ENCODE measurements around the gene ARHGDIB.

ARHGDIB gene

DNA sequence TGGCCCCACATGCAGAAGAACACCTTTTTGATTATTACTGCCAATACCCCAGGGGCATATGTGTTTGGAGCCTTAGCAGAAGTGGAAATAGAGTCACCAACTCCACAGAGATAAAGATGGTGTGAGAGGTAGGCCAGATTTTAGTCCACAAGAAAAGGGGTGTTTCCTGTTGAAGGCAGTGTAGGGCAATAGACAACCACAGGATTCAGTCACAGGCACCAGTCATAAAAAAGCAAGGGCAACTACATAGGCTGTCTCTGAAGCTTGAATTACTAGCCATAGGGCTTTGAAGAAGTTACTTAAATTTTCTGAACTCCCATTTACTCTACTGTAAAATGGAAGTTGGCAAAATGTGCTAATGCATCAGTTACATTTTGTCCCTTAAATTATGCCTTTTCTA lies 41.9 kb downstream of the ARHGDIB start:
- no peak overlapping the region for H3K4me3 ChIP-seq (ENCODE audit: low read length)
- no peak for DNase-seq (ENCODE audit: low read depth)
- TF ChIP-seq, protein P1, sequence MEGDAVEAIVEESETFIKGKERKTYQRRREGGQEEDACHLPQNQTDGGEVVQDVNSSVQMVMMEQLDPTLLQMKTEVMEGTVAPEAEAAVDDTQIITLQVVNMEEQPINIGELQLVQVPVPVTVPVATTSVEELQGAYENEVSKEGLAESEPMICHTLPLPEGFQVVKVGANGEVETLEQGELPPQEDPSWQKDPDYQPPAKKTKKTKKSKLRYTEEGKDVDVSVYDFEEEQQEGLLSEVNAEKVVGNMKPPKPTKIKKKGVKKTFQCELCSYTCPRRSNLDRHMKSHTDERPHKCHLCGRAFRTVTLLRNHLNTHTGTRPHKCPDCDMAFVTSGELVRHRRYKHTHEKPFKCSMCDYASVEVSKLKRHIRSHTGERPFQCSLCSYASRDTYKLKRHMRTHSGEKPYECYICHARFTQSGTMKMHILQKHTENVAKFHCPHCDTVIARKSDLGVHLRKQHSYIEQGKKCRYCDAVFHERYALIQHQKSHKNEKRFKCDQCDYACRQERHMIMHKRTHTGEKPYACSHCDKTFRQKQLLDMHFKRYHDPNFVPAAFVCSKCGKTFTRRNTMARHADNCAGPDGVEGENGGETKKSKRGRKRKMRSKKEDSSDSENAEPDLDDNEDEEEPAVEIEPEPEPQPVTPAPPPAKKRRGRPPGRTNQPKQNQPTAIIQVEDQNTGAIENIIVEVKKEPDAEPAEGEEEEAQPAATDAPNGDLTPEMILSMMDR (IDR thresholded peaks at IDR 0.05; ENCODE audit: insufficient read depth, low read depth, low read length, missing control alignments) = no peak

DNA sequence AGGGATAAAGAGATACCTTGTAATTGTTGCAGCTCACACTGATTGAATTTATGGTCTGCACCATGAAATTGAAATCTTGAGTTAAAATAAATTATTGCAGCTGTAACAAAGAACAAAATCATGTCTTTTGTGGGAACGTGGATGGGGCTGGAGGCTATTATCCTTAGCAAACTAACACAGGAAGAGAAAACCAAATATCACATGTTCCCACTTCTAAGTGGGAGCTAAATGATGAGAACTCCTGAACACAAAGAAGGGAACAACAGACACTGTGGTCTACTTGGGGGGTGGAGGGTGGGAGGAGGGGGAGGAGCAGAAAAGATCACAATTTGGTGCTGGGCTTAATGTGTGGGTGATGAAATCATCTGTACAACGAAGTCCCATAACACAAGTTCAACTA lies 45.7 kb downstream of the ARHGDIB start:
- no peak overlapping the region for H3K4me3 ChIP-seq (ENCODE audit: low read length)
- TF ChIP-seq, protein P1 (IDR thresholded peaks at IDR 0.05; ENCODE audit: insufficient read depth, low read depth, low read length, missing control alignments) = no peak
- no peak for DNase-seq (ENCODE audit: low read depth)

- DNase-seq (ENCODE audit: low read depth) = peak; percentile 82
- no peak overlapping the region for H3K4me3 ChIP-seq (ENCODE audit: low read length)
Measured at GRCh38 chr12:14913381-14913781, 48.0 kb downstream of the ARHGDIB start.

GRCh38 chr12:14911131-14911530 lies 50.3 kb downstream of the ARHGDIB start:
- TF ChIP-seq, protein P1 (IDR thresholded peaks at IDR 0.05; ENCODE audit: insufficient read depth, low read depth, low read length, missing control alignments) = no peak
- no peak for DNase-seq (ENCODE audit: low read depth)
- H3K4me3 ChIP-seq (ENCODE audit: low read length) = no peak overlapping the region

More at GRCh38 chr12:14913381-14913781, 48.0 kb downstream of the ARHGDIB start:
- TF ChIP-seq, protein P1 (IDR thresholded peaks at IDR 0.05; ENCODE audit: insufficient read depth, low read depth, low read length, missing control alignments) = no peak

DNA sequence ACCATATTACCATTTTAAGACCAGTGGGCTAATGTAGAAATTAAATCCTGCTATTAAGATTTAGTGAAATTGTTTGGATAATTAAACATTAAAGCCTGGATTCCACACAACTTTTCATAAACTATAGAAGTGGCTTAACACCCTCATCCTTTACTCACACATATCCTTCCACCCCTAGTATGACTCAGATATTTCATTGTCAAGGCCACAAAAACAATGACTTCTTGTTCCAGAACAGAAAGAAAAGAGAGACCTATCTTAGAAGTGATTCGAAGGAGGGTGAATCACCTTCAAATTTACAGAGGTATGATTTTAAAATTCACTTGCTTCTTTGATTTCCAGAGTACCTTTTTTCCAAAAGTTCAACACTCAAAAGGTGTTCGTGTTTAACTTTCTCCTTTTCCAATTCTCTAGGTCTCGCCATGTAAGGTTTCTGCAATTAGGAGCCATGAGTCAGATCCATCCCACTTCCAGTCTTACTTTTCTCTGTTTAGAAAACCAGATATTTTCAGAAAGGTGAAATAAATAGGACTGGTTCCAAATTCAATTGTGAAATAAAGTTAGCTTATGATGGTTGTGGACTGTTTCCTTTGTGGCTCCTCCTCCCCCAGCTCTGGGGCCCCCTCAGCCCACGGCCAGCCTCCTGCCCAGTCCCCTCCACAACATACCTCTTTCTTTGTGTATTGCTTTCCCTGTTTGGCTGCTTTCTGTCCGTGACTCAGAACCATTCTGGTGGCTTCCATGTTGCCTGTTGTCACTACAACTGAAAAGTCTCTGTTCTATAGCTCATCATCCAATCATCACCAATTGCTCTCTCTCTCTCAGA lies 51.1 kb downstream of the ARHGDIB start:
- TF ChIP-seq, protein P1 (IDR thresholded peaks at IDR 0.05; ENCODE audit: insufficient read depth, low read depth, low read length, missing control alignments) = no peak
- H3K4me3 ChIP-seq (ENCODE audit: low read length) = no peak overlapping the region
- peak; percentile 78 for DNase-seq (ENCODE audit: low read depth)

DNA sequence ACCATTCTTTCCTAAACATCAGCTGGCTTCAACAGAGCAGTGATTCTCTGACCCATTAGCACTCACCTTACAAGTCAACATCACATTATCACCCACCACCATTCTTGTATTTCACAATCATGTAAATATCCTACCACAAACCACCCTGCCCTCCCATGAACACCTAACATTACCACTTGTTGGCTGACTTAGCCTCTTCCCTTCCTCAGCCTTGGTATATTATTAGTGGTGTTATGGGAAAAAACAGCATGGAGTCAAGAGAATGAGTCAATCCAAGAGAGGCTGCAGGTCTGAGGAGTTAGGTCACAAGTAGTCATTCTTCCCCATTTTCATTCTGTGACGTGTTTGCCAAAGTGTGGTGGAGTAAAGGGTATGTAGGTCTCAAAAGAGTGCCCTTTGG lies 53.4 kb downstream of the ARHGDIB start:
- H3K4me3 ChIP-seq (ENCODE audit: low read length) = no peak overlapping the region
- TF ChIP-seq, protein P1 (IDR thresholded peaks at IDR 0.05; ENCODE audit: insufficient read depth, low read depth, low read length, missing control alignments) = no peak
- no peak for DNase-seq (ENCODE audit: low read depth)

DNA sequence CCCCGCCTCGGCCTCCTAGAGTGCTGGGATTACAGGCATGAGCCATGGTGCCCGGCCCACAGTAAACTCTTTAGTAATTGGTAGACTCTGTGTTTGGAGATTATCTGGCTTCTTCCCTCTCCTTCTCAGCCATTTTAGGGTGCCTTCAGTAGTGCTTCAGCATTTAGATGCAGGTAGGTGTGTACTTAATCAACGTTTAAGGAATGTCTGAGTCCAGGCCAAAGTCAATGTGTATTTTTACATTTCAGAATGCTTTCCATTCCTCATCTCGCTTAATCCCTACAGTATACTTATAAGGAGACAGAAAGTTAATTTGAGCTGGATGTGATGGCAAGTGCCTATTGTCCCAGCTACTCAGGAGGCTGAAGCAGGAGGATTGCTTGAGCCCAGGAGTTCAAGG lies 55.3 kb downstream of the ARHGDIB start:
- no peak overlapping the region for H3K4me3 ChIP-seq (ENCODE audit: low read length)
- DNase-seq (ENCODE audit: low read depth) = no peak
- TF ChIP-seq, protein P1 (IDR thresholded peaks at IDR 0.05; ENCODE audit: insufficient read depth, low read depth, low read length, missing control alignments) = no peak

Measured in epithelial cell of esophagus (primary cell).